H9 (cell line): ENCODE measurements around the gene GLRX. TPM values are rescaled to one million over a fixed set of nuclear protein-coding genes. Genes with fewer than 3 reads are reported as not detected.

Source experiments
- DNase-seq: peaks from one replicate; pipeline ENCODE4 v3.0.0-alpha.2; 2017
- H2AFZ ChIP-seq: one replicate; pipeline ENCODE4 v1.6.1; 2013; ENCODE audit warnings: mild to moderate bottlenecking, low read length, control low read depth, moderate library complexity
- H2AK5ac ChIP-seq: 2 replicates; pipeline ENCODE4 v1.6.1; 2013; ENCODE audit warnings: low read length, control low read depth, mixed read lengths; ENCODE audit not compliant: insufficient read length
- H2BK120ac ChIP-seq: one replicate; pipeline ENCODE4 v1.6.1; 2013; ENCODE audit warnings: low read depth, mild to moderate bottlenecking, low read length, control low read depth, inconsistent platforms; ENCODE audit not compliant: poor library complexity, severe bottlenecking
- H2BK12ac ChIP-seq: 2 replicates; pipeline ENCODE4 v1.6.1; 2013; ENCODE audit warnings: low read length, control low read depth, mixed read lengths, low read depth; ENCODE audit not compliant: insufficient read length
- H2BK15ac ChIP-seq: 2 replicates; pipeline ENCODE4 v1.6.1; 2013; ENCODE audit warnings: low read depth, low read length, control low read depth
- H2BK20ac ChIP-seq: one replicate; pipeline ENCODE4 v1.6.1; 2013; ENCODE audit warnings: low read depth, mild to moderate bottlenecking, low read length, control low read depth, inconsistent platforms; ENCODE audit not compliant: poor library complexity, severe bottlenecking
- H2BK5ac ChIP-seq: 2 replicates; pipeline ENCODE4 v1.6.1; 2013; ENCODE audit warnings: low read length, control low read depth, mixed read lengths; ENCODE audit not compliant: insufficient read length
- H3K14ac ChIP-seq: 2 replicates; pipeline ENCODE4 v1.6.1; 2013; ENCODE audit warnings: low read length, control low read depth; ENCODE audit not compliant: insufficient read depth
- H3K18ac ChIP-seq: 2 replicates; pipeline ENCODE4 v1.6.1; 2013; ENCODE audit warnings: low read depth, mild to moderate bottlenecking, mixed read lengths, low read length, control low read depth; ENCODE audit not compliant: insufficient read length
- H3K23ac ChIP-seq: 2 replicates; pipeline ENCODE4 v1.6.1; 2013; ENCODE audit warnings: low read length, control low read depth, mixed read lengths, low read depth; ENCODE audit not compliant: insufficient read length
- H3K23me2 ChIP-seq: 2 replicates; pipeline ENCODE4 v1.6.1; 2013; ENCODE audit warnings: low read depth, mild to moderate bottlenecking, mixed read lengths, low read length, control low read depth; ENCODE audit not compliant: insufficient read length, poor library complexity, severe bottlenecking
- H3K27ac ChIP-seq: 2 replicates; pipeline ENCODE4 v1.5.1; 2013; ENCODE audit warnings: low read length, control low read depth, mixed read lengths, low read depth; ENCODE audit not compliant: insufficient read length
- H3K27me3 ChIP-seq: 2 replicates; pipeline ENCODE4 v1.6.1; 2013; ENCODE audit warnings: low read length, control low read depth, inconsistent platforms; ENCODE audit not compliant: insufficient read depth
- H3K4ac ChIP-seq: 2 replicates; pipeline ENCODE4 v1.6.1; 2013; ENCODE audit warnings: low read depth, mild to moderate bottlenecking, control low read depth, inconsistent platforms, low read length, moderate library complexity
- H3K4me1 ChIP-seq: 2 replicates; pipeline ENCODE4 v1.6.1; 2013; ENCODE audit warnings: low read length, control low read depth, inconsistent platforms; ENCODE audit not compliant: insufficient read depth
- H3K4me2 ChIP-seq: 2 replicates; pipeline ENCODE4 v1.6.1; 2013; ENCODE audit warnings: low read length, control low read depth, mixed read lengths; ENCODE audit not compliant: insufficient read length, insufficient read depth
- H3K56ac ChIP-seq: 2 replicates; pipeline ENCODE4 v1.6.1; 2013; ENCODE audit warnings: low read depth, mild to moderate bottlenecking, mixed read lengths, low read length, control low read depth; ENCODE audit not compliant: insufficient read length
- H3K79me1 ChIP-seq: 2 replicates; pipeline ENCODE4 v1.6.1; 2013; ENCODE audit warnings: low read depth, mild to moderate bottlenecking, moderate library complexity, low read length, control low read depth, inconsistent platforms; ENCODE audit not compliant: insufficient read depth, poor library complexity, severe bottlenecking
- H3K79me2 ChIP-seq: 2 replicates; pipeline ENCODE4 v1.6.1; 2013; ENCODE audit warnings: low read length, control low read depth, inconsistent platforms; ENCODE audit not compliant: insufficient read depth
- H3K9ac ChIP-seq: 2 replicates; pipeline ENCODE4 v1.6.1; 2013; ENCODE audit warnings: low read length, control low read depth, mixed read lengths; ENCODE audit not compliant: insufficient read length; ENCODE audit errors: extremely low read depth
- H3K9me3 ChIP-seq: one replicate; pipeline ENCODE4 v1.6.1; 2013; ENCODE audit warnings: low read depth, low read length, inconsistent platforms; ENCODE audit not compliant: control insufficient read depth
- H3T11ph ChIP-seq: one replicate; pipeline ENCODE4 v1.6.1; 2013; ENCODE audit warnings: mild to moderate bottlenecking, low read length, control low read depth, inconsistent platforms
- H4K20me1 ChIP-seq: one replicate; pipeline ENCODE4 v1.6.1; 2013; ENCODE audit not compliant: control insufficient read depth, insufficient read length, insufficient read depth
- H4K5ac ChIP-seq: 2 replicates; pipeline ENCODE4 v1.6.1; 2013; ENCODE audit warnings: low read depth, mild to moderate bottlenecking, mixed read lengths, low read length, control low read depth; ENCODE audit not compliant: insufficient read length
- H4K8ac ChIP-seq: replicated peaks from 2 replicates; pipeline ENCODE4 v1.6.1; 2013; ENCODE audit warnings: low read length, control low read depth, mixed read lengths, low read depth; ENCODE audit not compliant: insufficient read length
- H4K91ac ChIP-seq: 2 replicates; pipeline ENCODE4 v1.6.1; 2013; ENCODE audit warnings: low read depth, mild to moderate bottlenecking, moderate library complexity, mixed read lengths, low read length, control low read depth; ENCODE audit not compliant: insufficient read length
- H3K27ac Mint-ChIP-seq, 3 experiments: 2 replicates in 2 of 3; 3 replicates in 1 of 3; pipeline ENCODE4 v1.8.0; 2020 to 2021; ENCODE audit warnings: mixed read lengths in 3 of 3, mild to moderate bottlenecking in 1 of 3, moderate library complexity in 1 of 3
- H3K27me3 Mint-ChIP-seq: 2 replicates; pipeline ENCODE4 v1.8.0; 2021; ENCODE audit warnings: low read depth, mild to moderate bottlenecking, moderate library complexity, mixed read lengths
- H3K36me3 Mint-ChIP-seq, 3 experiments: 2 replicates in 2 of 3; 3 replicates in 1 of 3; pipeline ENCODE4 v1.8.0; 2020 to 2021; ENCODE audit warnings: low read depth in 3 of 3, mixed read lengths in 3 of 3; ENCODE audit not compliant: insufficient read depth in 1 of 3
- H3K4me1 Mint-ChIP-seq, 2 experiments: 2 replicates each; pipeline ENCODE4 v1.8.0; 2020; ENCODE audit warnings: mixed read lengths in 2 of 2
- H3K4me3 Mint-ChIP-seq, 2 experiments: 2 replicates in 1 of 2; 3 replicates in 1 of 2; pipeline ENCODE4 v1.8.0; 2020 to 2021; ENCODE audit warnings: mild to moderate bottlenecking in 2 of 2, mixed read lengths in 2 of 2, moderate library complexity in 1 of 2
- H3K9me3 Mint-ChIP-seq, 2 experiments: 2 replicates in 1 of 2; 3 replicates in 1 of 2; pipeline ENCODE4 v1.8.0; 2020; ENCODE audit warnings: mild to moderate bottlenecking in 2 of 2, mixed read lengths in 2 of 2, moderate library complexity in 1 of 2
- WGBS: extraction: QIAGEN DNeasy Blood & Tissue Kit; methylation state at CpG from one replicate; pipeline ENCODE4 v1.1.7; 2013; ENCODE audit warnings: missing lambda C conversion rate, low lambda C conversion rate, mixed read lengths; ENCODE audit not compliant: insufficient read length; ENCODE audit errors: extremely low coverage; 5-methylcytosine and 5-hydroxymethylcytosine counted together
- total RNA-seq: library from RNA; stranded (reverse); gene quantifications from 2 replicates; pipeline ENCODE4 v1.2.1, GENCODE V29; 2021
- TF ChIP-seq, protein P1 (sequence below): fragments of 200-600 bp; sonication (generic); conservative IDR thresholded peaks from 3 replicates; pipeline ENCODE4 v1.8.0; 2021; ENCODE audit warnings: antibody characterized with exemption, mild to moderate bottlenecking

GLRX gene
- total RNA-seq, 1 experiment from 2014 or later = 13.8 TPM

DNA sequence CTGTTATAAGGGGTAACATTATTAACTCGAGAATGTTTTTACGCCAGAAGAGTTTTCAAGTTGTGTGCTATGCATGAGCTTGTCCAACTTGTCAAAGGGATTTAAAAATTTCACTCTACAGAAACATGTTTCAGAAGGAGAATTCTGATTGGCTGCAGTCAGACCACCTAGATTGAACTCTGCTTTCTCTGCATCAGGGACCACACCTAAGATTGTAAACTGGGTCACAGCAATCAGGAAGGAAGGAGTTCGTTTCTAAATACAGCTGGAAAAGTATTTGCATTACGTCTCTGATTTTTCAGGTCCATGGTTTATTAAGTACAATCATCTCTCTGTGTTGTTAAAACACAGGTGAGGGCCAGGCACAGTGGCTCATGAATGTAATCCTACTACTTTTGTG is 5.8 kb downstream of the GLRX start:
- Histone ChIP-seq H3K79me2 (no peaks in the 10 kb centered on the region), H3K4me2 (no peak overlapping the region), H4K91ac (no peak overlapping the region), H2BK5ac (no peak overlapping the region), H3T11ph (no peak overlapping the region), H3K23me2 (no peaks in the 10 kb centered on the region), H2BK15ac (no peak overlapping the region), H3K56ac (no peak overlapping the region), H2BK120ac (no peak overlapping the region), H3K27me3 (no peaks in the 10 kb centered on the region), H3K14ac (no peak overlapping the region; the same call in 1 of the 2 replicates), H4K8ac (no peak overlapping the region), H3K23ac (no peak overlapping the region), H2BK12ac (no peak overlapping the region), H2BK20ac (no peak overlapping the region), H4K5ac (no peak overlapping the region), H3K9me3 (no peaks in the 10 kb centered on the region), H2AFZ (no peak overlapping the region), H3K4me1 (no peaks in the 10 kb centered on the region; the same call in 1 of the 2 replicates), H3K18ac (no peak overlapping the region), H3K9ac (no peak overlapping the region), H4K20me1 (no peaks in the 10 kb centered on the region), H3K4ac (no peak overlapping the region), H2AK5ac (no peak overlapping the region), H3K27ac (no peak overlapping the region), H3K79me1 (no peaks in the 10 kb centered on the region)
- Mint-ChIP-seq H3K4me1 (peaks cover 35 to 40% of the 10 kb centered on the region in 2 experiments), H3K27ac (no peak overlapping the region), H3K36me3 (peaks cover 0 to 8% (median 5%) of the 10 kb centered on the region in 3 experiments; a peak in 3 of 7 replicates), H3K27me3 (peaks cover 2% of the 10 kb centered on the region; the same call in 1 of the 2 replicates), H3K4me3 (no peak overlapping the region), H3K9me3 (no peaks in the 10 kb centered on the region)
- no peak for DNase-seq
- TF ChIP-seq, protein P1, sequence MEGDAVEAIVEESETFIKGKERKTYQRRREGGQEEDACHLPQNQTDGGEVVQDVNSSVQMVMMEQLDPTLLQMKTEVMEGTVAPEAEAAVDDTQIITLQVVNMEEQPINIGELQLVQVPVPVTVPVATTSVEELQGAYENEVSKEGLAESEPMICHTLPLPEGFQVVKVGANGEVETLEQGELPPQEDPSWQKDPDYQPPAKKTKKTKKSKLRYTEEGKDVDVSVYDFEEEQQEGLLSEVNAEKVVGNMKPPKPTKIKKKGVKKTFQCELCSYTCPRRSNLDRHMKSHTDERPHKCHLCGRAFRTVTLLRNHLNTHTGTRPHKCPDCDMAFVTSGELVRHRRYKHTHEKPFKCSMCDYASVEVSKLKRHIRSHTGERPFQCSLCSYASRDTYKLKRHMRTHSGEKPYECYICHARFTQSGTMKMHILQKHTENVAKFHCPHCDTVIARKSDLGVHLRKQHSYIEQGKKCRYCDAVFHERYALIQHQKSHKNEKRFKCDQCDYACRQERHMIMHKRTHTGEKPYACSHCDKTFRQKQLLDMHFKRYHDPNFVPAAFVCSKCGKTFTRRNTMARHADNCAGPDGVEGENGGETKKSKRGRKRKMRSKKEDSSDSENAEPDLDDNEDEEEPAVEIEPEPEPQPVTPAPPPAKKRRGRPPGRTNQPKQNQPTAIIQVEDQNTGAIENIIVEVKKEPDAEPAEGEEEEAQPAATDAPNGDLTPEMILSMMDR = no peak
- WGBS = no CpG with 5 or more reads among the region's 4 CpGs
